GM19099 (cell line): ENCODE data around the gene DDX25.

Source experiments
- POLR2A ChIP-seq: IDR thresholded peaks from 3 replicates; pipeline ENCODE4 v1.6.1; 2011; ENCODE audit warnings: low read depth; ENCODE audit not compliant: insufficient read length; ENCODE audit errors: extremely low read depth

DDX25 gene

DNA sequence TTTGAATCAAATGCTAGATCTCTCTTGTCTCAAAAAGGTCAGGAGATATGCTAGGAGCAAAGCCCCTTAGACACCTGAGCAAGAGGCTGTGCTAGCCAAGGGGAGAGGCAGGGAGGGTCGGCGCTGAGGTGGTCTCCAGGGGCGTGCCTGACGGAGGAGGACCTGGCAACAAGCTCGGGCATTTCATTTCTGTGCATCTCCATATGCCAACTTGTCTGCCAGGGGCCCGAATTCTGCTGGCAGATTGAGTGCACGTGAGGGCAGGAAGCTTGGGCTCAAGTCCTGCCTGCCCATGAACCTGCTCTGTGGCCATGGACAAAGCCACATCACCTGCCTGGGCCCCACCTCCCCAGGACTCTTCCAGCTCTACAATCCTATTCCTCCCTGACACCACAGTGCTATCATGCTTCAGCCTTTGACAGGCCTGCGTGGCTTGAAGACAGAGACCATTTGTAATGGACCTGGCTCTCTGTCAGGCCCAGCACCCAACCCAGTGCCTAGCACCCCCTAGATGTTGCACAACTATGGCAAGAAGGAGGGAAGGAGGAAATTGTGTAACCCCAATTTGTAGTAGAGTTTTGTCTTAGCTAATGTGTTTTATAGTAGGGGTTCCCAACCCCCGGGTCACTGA, 25.3 kb downstream of the DDX25 start:
- no peak for TF ChIP-seq POLR2A

DNA sequence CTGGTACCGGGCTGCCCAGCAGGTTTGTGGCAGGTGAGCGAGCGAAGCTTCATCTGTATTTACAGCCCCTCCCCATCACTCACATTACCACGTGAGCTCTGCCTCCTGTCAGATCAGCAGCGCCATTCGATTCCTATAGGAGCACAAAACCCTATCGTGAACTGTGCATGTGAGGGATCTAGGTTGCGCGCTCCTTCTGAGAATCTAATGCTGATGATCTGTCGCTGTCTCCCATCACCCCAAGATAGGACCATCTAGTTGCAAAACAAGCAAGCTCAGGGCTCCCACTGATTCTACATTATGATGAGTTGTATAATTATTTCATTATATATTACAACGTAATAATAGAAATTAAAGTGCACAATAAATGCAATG, 25.8 kb downstream of the DDX25 start:
- no peak for TF ChIP-seq POLR2A

DNA sequence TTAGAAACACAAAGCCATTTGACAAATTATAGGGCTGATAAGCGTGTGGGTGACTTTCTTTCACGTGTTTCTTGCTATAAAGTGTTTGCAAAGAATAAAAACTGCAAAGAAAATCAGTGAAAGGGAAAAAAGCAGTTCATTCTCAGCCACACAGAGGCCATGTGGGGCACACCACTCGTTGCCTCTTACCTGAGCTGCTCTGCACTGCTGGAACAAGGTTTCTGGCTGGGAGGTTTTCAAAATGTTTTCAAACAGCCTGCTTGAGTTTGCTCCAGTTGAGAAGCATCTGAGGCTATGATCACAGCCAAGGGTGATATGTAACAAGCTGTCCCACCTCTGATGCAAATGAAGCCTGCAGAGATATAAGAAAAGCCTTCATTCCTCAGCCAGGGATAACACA, 26.8 kb downstream of the DDX25 start:
- TF ChIP-seq POLR2A = no peak

DNA sequence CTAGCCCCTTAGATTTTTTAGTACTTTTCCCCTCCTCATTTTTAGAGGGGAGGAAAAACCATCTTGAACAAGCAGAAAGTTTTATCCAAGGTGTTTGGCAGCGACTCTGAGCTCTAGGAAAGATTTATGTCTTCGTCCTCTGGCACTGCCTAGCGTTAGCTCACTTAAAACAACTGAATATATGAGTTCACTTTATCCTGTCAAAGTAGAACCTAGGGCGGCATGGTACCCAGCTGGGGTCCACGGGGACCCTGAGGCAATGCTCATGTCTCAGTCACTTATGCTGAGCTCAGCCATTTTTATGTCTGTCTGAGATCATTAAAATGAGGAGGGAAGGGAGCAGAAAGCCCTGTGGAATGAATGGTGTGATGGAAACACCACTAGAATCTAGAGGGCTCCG, 27.4 kb downstream of the DDX25 start:
- no peak for TF ChIP-seq POLR2A

DNA sequence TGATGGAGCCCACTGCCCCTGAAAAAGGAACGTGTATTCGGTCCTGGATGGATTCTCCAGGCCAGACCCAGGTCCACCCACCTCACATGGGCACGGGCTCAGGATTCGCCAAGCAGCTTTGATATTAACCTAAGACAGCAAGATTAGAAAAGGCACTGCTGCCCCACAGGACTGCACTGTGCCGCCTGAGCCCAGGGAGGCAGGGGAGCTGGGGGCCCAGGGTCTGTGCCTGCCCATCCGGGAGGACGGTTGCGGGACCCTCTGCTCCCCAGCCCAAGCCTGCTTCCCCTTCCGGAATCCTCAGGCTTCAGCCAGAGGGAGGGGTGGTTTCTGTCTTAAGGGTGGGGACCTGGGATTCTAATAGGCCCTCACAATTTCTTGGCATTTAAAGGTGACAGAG, 28.0 kb downstream of the DDX25 start:
- no peak for TF ChIP-seq POLR2A

DNA sequence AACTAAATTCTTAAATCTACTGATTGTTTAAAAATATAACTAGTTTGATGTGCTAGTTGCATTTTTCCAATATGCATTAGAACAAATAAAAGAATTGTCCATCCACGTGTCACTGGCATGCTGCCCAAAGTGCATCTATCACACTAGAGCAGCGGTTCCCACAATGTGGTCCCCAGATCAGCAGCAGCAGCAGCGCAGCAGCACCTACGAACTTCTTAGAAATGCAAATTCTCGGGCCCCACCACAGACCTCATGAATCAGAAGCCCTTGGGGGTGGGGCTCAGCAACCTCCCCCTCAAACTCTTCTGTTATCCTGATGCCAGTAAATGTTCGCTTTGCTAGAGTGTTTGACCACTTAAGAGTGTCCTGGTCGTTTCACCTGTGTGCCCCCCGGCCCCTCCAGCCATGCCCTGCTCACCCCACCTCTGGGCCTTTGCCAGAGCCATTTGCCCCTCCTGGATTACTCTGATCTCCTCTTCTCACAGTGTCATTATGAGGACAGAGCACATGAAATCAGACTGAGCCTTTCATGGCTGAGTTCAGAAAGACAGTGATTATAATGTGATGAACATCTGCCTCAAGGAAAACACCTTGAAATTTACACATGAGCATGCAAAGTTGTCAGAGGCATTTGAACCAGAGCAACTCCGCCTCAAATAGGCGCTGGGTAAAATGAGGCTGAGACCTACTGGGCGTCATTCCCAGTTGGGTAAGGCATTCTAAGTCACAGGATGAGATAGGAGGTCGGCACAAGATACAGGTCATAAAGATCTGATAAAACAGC, 28.9 kb downstream of the DDX25 start:
- TF ChIP-seq POLR2A = no peak

DNA sequence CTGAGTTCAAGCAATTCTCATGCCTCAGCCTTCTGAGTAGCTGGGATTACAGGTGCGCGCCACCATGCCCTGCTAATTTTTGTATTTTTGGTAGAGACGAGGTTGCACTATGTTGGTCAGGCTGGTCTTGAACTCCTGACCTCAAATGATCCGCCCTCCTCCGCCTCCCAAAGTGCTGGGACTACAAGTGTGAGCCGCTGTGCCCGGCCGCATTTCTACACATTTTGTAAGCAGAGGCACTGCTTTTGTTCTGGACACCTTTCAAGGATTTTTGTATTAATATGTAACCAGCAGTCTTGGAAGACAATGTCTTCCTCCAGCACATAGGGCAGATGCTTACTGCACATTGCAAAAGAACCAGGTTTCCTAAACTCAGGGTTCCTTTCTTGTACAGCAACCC, 30.2 kb downstream of the DDX25 start:
- no peak for TF ChIP-seq POLR2A

DNA sequence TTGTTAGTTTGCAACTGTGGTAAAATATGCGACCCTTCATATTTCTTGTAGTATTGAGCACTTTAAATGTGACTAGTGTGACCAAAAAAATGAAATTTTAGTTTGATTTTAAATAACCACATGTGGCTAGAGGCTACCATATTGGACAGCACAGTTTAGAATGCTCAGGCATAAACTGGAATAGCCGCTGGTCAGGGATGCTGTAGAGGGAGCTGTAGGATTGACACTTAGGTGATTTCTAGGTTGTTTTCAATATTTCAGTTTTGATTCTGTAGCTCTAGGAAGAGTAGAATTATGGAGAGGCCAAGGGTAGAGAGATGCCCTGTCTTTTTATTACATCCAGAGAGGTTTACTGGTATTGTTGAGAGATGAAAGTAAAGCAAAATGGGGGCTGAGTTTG, 30.7 kb downstream of the DDX25 start:
- TF ChIP-seq POLR2A = no peak

DNA sequence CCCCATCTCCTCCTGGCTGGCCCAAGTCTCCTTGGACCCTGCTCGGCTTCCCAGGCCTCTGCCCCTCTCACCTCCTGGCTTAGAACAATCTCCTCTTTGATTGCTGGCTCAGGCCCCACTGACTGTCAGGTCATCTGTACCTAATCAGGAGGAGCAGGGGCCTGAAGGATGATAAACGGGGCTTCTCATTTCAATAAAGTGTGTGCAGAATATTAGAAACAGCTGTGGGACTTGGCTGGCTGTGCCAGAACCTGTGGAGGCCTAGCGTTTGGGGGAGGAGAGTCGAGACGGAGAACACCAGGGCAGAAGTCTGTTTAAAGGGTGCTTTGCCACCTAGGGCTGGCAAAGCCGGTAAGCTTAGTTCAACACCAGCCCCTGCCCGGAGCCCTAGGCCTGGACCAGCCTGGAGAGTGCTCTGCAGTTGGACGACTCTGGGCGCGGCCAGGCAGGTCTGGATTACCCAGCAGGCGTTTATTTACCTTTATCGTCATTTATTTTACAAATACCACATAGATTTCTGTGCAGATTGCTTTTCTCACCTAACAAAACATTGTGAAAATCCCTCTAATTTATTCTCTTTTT, 31.4 kb downstream of the DDX25 start:
- TF ChIP-seq POLR2A = no peak

DNA sequence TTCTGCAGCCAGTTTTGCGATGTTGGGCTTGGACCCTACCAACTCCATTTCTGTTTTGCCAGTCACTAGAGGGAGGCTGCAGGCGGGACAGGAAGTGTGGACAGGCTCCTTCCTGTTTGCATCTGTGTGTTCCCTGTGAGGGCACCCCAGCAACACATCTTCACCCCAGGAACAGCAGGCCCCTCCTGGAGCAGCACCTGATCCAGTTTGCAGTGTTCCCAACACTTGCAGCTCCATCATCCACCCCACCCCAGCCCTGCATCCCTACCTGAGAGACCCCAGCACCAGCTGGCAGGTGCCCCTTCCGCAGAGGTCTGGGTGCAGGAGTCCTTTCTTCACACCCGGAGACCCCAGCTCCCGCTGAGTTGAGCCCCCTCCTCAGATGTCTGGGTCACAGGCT, 34.1 kb downstream of the DDX25 start:
- no peak for TF ChIP-seq POLR2A

DNA sequence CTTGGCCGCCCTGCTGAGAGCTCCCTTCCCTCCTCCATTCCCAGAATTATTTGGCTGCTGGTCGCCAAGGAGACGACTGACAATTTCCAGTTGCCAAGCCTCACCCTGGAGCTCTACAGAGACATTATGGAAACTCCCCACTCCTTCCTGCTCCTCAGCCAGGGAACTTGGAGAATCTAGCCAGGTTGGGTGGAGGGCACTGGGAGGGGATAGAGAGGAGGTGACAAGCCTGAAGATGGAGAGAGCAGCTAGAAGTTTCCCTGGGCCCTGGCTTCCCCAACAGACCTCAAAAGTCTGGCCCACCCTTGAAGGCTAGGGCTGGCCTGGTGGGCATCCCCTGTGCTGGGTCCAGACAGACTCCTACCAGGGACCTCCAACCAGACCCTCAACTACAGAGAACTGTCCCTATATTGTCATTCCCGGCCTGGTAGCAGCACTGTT, 34.8 kb downstream of the DDX25 start:
- TF ChIP-seq POLR2A = no peak

DNA sequence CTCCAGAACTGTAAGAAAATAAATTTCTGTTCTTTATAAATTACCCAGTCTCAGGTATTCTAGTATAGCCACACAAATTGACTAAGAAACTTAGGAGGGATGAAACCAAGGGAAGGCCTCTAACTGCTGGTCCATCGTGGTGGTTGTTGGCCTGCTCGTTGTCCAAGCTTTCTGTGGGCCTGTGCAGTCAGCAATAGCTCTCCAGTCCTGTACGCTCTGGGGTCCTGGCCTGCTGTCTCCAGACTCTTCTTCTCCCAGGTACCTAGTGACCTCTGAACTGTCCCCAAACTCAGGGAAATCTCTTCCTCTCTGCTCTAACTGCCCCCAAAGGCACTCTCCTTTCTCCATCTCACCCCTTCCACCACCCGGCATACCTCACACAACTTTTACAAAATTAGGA, 35.8 kb downstream of the DDX25 start:
- TF ChIP-seq POLR2A = no peak

DNA sequence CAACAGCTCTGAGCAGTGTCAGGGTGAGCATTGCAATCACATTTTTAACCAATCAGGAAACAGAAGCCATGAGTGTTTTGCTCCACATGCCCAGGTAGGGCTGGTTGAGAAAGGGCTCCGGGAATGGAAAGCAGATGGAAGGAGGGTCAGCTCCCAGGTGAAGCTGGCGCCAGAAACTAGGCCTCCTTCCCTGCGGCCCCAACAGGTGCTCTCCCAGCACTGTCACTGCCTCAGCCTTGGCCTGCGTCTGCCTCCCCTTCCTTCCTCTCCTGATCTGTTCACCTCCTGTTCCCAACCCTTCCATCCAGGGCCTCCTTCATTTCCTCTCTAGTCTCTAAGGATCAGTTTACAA, 36.9 kb downstream of the DDX25 start:
- TF ChIP-seq POLR2A = no peak

DNA sequence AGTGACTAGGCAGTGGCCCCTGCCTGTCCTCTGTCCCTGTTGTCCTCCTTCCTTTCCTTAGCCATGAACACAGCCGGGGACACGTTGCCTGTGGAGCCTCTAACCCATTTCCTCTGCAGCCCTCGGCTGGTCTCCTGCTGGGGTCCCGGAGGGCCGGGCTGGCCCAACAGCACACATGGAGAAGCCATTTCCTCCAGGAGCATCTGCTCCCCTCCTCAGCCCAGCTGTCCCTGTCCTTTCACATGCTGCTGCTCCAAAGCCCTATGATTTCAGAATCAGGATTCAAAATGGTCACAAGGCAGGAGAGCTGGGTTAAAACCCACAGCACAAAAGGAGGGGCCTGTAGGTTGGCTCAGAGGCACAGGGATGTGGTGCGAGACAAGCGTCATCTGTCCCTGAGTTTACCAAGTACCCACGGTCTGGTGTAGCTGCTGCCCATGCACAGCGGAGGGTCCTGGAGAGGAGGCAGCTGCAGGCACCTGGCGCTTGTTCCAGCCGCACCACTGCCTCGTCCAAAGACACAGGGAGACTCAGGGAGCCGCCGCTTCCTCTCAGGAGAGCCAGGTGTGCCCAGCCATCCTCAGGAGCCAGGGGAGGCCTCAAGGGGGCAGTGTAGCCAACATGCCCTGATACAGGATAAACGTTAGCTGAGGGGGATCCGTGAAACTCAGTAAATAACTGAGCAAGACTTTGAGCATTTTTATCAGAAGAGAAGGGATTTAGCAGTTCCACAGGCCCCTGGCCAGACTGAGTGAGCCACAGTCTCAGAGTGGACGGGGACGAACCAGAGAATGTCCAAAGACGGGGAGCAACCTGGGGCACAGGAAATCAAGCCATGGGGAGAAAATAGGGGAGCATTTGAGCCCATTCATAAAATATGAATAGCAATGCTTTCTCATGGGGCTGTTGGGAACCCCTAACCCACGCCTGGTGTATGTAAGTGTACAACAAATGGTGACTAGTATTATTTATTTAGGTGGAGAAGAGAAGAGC, 37.6 kb downstream of the DDX25 start:
- no peak for TF ChIP-seq POLR2A

DNA sequence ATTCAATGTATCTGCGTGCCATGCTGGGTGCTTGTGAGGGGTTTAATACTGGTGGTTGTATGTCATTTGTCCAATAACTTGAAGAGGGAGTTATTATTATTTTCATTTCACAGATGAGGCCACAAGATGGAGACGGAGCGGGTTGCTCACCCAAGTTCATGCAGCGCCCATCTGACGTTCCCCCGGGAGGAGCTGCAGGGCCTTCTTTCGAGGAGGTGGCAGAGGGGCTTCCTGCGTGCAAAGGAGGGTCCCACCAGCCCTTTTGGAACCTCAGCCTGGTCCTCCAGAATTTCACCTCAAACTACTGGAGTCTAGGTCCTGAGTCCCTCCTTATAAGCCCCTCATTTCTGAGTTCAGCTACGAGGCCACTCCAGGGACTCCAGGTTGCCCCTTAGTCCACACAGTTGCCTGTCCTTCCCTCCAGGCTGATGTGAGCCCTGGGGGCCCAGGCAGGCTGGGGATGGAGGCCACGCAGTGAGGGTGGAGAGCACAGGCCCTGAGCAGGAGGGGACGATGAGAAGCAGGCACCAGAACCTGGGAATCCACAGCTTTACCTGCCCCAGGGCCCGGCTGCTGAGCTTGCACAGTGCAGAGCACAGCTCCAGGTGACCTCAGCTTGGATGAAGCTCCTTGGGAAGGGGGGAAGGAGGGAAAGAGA, 38.6 kb downstream of the DDX25 start:
- TF ChIP-seq POLR2A = no peak
